SIG-M5 treated with dmso at 0.1 percent for 504 hours (cell line): Measurements from ENCODE around the gene LARP4.
"Not testable (repeated sequence)": the region's sequence is repeated elsewhere in the genome, so short reads cannot be mapped to it uniquely, and the experiment has no call there.

ENCODE experiments used
- DNase-seq: peaks from one replicate; lab custom pipeline; 2025; ENCODE audit not compliant: unreplicated experiment; lab: John Stamatoyannopoulos, UW

The LARP4 gene

DNA sequence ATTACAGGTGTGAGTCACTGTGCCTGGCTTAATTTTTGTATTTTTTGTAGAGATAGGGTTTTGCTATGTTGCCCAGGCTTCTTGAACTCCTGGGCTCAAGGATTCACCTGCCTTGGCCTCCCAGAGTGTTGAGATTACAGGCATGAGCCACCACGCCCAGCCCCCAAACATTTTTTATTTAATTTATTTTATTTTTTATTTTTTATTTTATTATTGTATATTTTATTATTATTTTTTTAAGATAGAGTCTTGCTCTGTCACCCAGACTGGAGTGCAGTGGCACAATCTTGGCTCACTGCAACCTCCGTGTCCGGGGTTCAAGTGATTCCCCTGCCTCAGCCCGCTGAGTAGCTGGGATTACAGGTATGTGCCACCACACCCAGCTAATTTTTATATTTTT is 121.1 kb downstream of the LARP4 start:
- DNase-seq: not testable (repeated sequence)

GRCh38 chr12:50523772-50524171 is 123.1 kb downstream of the LARP4 start:
- no peak for DNase-seq

- DNase-seq: no peak
Measured at GRCh38 chr12:50524621-50525020, 123.9 kb downstream of the LARP4 start.

- no peak for DNase-seq
Measured at GRCh38 chr12:50525422-50525821, 124.7 kb downstream of the LARP4 start.

DNA sequence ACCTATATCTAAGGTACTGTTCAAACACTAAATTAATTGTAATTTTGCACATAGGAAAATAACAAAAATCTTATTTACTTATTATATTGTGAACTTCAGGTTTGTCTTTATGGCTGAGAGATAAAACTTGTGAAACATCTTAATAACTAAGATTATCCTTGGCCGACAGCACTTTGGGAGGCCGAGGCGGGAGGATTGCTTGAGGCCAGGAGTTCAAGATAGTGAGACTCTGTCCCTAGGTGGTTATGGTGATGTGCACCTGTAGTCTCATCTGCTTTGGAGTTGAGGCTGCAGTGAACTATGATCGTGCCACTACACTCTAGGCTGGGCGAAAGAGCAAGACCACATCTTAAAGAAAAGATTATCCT is 126.7 kb downstream of the LARP4 start:
- no peak for DNase-seq

DNA sequence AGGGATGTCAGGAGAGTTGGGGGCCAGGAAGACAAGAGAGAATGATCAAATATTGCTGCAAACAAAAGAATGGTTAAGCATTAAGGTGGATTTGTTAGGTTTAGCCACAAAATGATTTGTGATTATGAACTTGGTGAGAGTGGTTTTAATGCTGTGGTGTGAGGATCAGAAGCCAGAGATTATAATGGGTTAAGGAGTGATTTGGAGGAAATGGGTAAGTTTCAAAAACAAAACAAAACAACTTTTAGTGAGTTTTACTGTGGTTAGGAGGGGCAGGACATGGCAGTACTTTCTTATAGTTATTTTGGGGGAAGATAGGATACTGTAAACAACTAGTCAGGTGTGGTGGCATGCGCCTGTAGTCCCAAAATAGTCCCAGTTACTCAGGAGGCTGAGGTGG is 128.1 kb downstream of the LARP4 start:
- no peak for DNase-seq

DNA sequence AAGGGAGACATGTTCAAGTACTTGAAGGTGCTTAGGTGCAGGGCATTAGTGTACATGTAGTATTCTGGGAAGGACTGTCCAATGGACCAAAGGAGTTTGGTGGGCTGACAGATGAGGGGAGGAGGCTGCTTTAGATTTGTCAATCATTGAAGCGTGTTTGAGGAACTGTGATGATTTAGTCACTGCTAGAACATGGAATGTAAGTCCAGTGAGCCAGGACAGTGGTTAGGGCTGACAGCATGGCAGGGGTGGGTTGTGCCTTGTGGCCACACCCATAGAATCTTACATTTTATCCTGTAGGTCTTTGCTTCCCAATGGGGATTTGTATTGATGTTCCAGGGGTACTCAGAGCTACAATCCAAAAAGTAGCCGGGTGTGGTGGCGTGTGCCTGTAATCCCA is 128.7 kb downstream of the LARP4 start:
- no peak for DNase-seq
